Epithelial cell of esophagus (primary cell): ENCODE measurements around the gene SELPLG.

Experiments used
- DNase-seq: peaks from one replicate; pipeline ENCODE4 v3.0.0; 2010; ENCODE audit warnings: low read depth
- H3K4me3 ChIP-seq: 2 replicates; pipeline ENCODE4 v1.5.1; 2011; ENCODE audit warnings: mild to moderate bottlenecking, low read length, control low read depth
- CTCF ChIP-seq: IDR thresholded peaks from 2 replicates; pipeline ENCODE4 v1.5.1; 2011; ENCODE audit warnings: low read depth, mild to moderate bottlenecking, low read length, control low read depth, inconsistent platforms; ENCODE audit not compliant: insufficient read depth; ENCODE audit errors: missing control alignments

The SELPLG gene

DNA sequence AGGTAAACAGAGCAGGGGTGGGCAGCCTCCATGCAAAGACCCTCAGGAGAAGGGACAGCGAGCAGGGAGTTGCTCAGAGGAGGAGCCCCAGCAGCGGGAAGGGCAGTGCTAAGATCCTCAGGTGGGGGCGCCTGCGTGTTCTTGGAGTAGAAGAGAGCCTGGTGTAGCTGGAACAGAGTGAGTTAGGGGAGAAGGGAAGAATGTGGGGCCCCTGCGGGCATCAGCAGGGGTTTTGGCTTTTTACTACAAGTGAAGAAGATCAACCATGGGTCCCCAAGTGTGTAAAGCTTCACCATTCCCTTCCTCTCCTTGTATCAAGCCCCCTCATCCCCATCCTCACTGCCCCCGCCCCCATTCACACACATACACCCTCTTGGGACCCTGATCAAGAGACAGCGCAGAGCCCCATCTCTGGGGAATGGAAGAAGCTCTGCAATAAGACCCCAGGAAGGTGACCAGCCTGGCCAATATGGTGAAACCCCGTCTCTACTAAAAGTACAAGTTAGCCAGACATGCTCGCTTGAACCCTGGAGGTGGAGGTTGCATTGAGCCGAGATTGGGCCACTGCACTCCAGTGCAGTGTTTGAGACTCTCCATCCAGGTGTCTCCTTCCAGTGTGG lies 25.6 kb downstream of the SELPLG start:
- DNase-seq: no peak
- TF ChIP-seq CTCF: no peak
- no peak overlapping the region for H3K4me3 ChIP-seq

DNA sequence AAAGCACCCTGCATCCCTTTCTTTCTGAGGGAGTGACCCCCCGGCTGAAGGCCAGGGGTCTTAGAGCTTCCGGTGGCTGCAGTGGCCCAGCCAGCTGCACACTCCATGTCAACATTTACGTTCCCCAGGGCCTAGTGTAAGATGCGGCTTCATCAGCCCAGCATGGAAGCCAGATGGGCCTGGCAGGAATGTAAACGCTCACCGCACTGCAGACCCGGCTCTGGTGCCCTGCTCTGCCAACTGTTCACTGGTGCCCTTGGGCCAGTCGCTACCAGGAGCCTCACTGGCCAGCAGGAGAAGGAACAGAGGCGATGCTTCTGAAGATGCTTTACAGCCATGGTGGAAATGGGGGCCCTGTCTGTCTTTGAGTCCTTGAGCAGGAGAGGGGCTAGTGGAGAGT lies 27.2 kb downstream of the SELPLG start:
- H3K4me3 ChIP-seq: no peak overlapping the region
- TF ChIP-seq CTCF: no peak
- DNase-seq: no peak

GRCh38 chr12:108605690-108606406 lies 27.8 kb downstream of the SELPLG start:
- TF ChIP-seq CTCF: no peak
- H3K4me3 ChIP-seq: no peak overlapping the region
- DNase-seq: no peak

DNA sequence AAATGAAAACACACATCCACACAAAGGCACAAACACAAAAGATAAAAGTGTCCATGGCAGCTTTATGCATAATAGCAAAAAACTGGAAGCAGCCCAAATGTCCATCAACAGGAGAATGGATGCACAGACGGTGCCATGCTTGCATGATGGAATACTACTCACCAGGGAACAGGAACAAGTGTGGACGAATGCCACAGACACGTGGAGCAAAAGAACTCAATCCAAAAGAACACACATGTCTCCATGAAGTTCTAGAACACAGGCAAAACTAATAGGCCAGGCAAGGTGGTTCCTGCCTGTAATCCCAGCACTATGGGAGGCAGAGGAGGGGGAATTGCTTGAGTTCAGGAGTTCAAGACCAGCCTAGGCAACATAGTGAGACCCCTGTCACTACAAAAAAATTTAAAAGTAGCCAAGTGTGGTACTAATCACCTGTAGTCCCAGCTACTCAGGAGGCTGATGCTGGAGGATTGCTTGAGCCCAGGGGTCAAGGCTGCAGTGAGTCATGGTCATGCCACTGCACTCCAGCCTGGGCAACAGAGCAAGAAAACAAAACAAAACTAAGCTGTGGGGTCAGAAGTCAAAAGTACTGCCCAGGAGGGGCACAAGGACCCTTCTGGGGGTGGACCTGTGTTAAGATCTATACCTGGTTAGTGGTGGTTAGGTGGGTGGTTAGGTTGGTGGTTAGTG lies 28.5 kb downstream of the SELPLG start:
- no peak overlapping the region for H3K4me3 ChIP-seq
- TF ChIP-seq CTCF: no peak
- DNase-seq: no peak

DNA sequence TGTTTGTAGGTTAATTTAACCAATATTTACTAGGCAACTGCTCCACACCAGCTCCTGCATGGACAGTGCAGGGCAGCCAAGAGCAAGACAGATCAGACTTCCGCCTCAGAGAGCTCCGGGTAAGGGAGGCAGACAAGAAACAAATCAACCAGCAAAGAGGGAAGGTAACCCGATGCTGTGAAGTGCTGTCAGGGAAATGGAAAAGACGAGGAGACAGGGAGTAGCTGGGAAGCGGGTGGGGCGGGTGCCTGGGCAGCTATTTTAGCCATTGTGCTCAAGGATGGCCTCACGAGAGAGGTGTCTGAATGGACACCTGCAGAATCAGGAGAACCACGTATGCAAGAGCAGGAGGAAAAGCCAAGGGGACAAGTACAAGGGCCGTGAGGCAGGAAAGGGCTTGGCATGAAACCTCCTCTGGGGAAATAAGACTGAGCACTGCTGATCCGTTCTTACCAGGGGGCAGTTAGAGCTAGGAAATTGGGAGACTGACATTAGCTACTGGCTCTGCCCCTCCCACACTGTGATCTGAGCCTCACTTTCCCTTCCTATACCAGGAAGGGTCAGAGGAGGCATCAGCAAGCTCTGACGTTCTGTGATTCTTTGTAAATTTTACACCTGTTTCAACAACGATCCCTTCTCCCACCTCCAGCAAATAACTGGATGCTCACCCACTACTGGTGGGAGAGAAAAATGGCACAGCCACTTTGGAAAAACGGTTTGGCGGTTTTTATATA lies 29.3 kb downstream of the SELPLG start:
- no peak overlapping the region for H3K4me3 ChIP-seq
- DNase-seq: no peak
- no peak for TF ChIP-seq CTCF

GRCh38 chr12:108603743-108604142 lies 30.0 kb downstream of the SELPLG start:
- no peak for DNase-seq
- H3K4me3 ChIP-seq: no peak overlapping the region
- no peak for TF ChIP-seq CTCF
